ENCODE data around the gene RPH3AL. TPM values are rescaled to one million over a fixed set of nuclear protein-coding genes. Genes with fewer than 3 reads are reported as not detected.
A peak's percentile ranks its signal among the peaks of the same experiment; 100 is the strongest.

Gene RPH3AL
- total RNA-seq, 1 donor from 2014 or later = 22.3 TPM

DNA sequence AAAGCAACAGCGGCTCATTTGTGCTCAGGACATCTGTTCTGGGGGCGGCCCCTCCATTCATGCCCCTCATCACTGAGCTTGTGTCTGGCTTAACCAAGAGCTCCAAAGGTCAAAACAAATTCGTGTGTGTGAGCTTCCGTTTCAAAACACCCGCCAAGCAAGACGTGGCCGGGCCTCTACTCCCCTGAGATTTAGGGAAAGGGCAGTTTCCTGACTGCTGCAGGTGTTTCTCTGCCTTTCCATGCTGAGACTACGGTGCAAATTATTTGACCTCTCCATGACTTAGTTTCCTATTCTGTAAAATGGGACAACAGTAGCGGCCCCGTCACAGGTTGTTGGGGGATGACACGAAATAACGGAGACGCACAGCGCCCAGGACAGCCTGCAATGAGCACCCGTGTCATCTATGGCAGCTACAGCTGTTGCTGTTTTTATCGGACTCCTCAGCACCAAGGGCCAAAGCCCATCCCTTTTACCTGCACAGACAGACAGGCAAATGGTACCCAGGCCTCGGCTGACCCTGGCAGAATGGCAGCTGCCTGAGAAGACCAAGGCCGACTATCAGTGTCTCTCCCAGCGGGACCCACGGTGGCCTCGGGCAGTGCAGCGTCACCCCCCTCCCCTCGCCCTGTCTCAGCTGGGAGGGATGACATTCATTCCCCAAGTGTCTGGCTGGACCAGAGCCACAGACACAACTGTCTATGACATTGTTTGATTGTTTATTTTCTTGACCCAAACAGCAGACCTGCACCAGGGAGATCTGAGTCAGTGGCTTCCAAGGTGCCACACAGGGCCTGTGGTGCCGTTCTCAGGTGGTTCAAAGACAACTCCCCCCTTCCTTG, 120.4 kb downstream of the RPH3AL start:
- H3K36me3 Mint-ChIP-seq (ENCODE audit: unreplicated experiment) = no peaks in the 10 kb centered on the region
- TF ChIP-seq, protein P1, sequence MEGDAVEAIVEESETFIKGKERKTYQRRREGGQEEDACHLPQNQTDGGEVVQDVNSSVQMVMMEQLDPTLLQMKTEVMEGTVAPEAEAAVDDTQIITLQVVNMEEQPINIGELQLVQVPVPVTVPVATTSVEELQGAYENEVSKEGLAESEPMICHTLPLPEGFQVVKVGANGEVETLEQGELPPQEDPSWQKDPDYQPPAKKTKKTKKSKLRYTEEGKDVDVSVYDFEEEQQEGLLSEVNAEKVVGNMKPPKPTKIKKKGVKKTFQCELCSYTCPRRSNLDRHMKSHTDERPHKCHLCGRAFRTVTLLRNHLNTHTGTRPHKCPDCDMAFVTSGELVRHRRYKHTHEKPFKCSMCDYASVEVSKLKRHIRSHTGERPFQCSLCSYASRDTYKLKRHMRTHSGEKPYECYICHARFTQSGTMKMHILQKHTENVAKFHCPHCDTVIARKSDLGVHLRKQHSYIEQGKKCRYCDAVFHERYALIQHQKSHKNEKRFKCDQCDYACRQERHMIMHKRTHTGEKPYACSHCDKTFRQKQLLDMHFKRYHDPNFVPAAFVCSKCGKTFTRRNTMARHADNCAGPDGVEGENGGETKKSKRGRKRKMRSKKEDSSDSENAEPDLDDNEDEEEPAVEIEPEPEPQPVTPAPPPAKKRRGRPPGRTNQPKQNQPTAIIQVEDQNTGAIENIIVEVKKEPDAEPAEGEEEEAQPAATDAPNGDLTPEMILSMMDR (IDR thresholded peaks at IDR 0.05; ENCODE audit: partially characterized antibody, unreplicated experiment) = no peak
- DNase-seq = no peak
- peaks cover 5% of the 10 kb centered on the region for H3K9me3 Mint-ChIP-seq (ENCODE audit: unreplicated experiment)
- H3K27ac Mint-ChIP-seq (ENCODE audit: unreplicated experiment) = peak overlapping the region; percentile 17
- peaks cover 30% of the 10 kb centered on the region for H3K4me1 Mint-ChIP-seq (ENCODE audit: low read depth, unreplicated experiment)
- no peak overlapping the region for H3K4me3 Mint-ChIP-seq (ENCODE audit: unreplicated experiment)
- peaks cover 5% of the 10 kb centered on the region for H3K27me3 Mint-ChIP-seq (ENCODE audit: unreplicated experiment)

- Mint-ChIP-seq H3K9me3 (ENCODE audit: unreplicated experiment) (peaks cover 5% of the 10 kb centered on the region), H3K4me1 (ENCODE audit: low read depth, unreplicated experiment) (peaks cover 34% of the 10 kb centered on the region), H3K27me3 (ENCODE audit: unreplicated experiment) (peaks cover 5% of the 10 kb centered on the region), H3K4me3 (ENCODE audit: unreplicated experiment) (no peak overlapping the region), H3K36me3 (ENCODE audit: unreplicated experiment) (no peaks in the 10 kb centered on the region), H3K27ac (ENCODE audit: unreplicated experiment) (no peak overlapping the region)
- DNase-seq = no peak
- TF ChIP-seq, protein P1 (IDR thresholded peaks at IDR 0.05; ENCODE audit: partially characterized antibody, unreplicated experiment) = no peak
Observed at GRCh38 chr17:231191-231965, 121.2 kb downstream of the RPH3AL start.

DNA sequence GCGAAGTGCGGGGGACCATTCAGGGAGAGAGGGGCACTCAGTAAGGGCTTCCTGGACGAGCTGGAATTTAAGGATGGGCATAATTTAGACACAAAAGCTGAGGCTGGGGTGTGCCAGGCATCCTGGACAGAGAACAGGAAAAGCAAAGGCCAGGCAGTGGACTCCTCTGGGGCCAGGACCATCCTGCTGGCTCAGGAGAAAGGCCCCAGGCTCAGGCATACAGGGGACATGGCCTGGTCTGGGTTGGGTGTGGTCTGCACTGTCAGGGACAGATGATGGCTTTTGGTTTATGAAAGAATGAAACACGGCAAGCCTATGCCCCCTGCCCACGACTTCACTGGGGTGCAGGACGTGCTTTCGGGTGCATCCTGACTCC, 122.2 kb downstream of the RPH3AL start:
- Mint-ChIP-seq H3K36me3 (ENCODE audit: unreplicated experiment) (no peaks in the 10 kb centered on the region), H3K27me3 (ENCODE audit: unreplicated experiment) (peaks cover 5% of the 10 kb centered on the region), H3K27ac (ENCODE audit: unreplicated experiment) (no peak overlapping the region), H3K4me3 (ENCODE audit: unreplicated experiment) (no peak overlapping the region), H3K4me1 (ENCODE audit: low read depth, unreplicated experiment) (peaks cover 34% of the 10 kb centered on the region), H3K9me3 (ENCODE audit: unreplicated experiment) (peaks cover 7% of the 10 kb centered on the region)
- TF ChIP-seq, protein P1 (IDR thresholded peaks at IDR 0.05; ENCODE audit: partially characterized antibody, unreplicated experiment) = no peak
- no peak for DNase-seq

DNA sequence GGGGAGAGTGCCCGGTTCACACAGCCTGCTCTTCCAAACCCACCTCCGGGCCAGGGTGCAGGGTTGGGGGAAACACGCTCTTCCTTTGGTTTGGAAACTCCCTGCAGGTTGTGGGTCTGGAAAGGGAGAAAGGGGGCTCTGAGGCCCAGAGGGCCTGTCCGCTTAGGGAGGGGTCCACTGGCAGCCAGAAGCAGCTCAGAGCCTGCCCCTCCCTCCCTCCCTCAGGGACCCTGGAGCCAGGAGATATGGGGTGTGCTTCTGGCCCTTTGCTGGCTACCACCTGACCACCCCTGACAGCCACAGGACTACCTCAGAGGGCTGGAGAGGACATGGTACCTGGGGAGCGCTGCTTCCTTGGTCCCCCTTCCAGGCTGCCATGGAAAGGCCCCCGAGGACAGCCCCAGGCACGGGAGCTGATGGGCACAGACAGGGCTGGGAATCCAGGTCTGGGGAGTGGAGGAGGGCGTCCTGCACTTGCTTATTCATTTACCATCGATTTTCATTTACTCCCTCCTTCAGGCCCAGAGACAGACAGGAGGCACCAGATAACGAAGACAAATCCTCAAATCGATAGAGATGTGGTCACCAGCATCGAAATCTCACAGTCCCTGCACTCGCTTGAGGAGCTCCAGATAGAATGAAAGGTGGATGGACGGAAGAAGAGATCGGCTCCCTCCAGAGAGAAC, 122.8 kb downstream of the RPH3AL start:
- TF ChIP-seq, protein P1 (IDR thresholded peaks at IDR 0.05; ENCODE audit: partially characterized antibody, unreplicated experiment) = no peak
- Mint-ChIP-seq H3K27me3 (ENCODE audit: unreplicated experiment) (peaks cover 5% of the 10 kb centered on the region), H3K27ac (ENCODE audit: unreplicated experiment) (no peak overlapping the region), H3K36me3 (ENCODE audit: unreplicated experiment) (no peaks in the 10 kb centered on the region), H3K9me3 (ENCODE audit: unreplicated experiment) (peaks cover 7% of the 10 kb centered on the region), H3K4me3 (ENCODE audit: unreplicated experiment) (no peak overlapping the region), H3K4me1 (ENCODE audit: low read depth, unreplicated experiment) (peaks cover 34% of the 10 kb centered on the region)
- no peak for DNase-seq
